ENCODE data around the gene TEX264. TPM values are rescaled to one million over a fixed set of nuclear protein-coding genes. Genes with fewer than 3 reads are reported as not detected.

The TEX264 gene
- total RNA-seq, 1 donor from 2014 or later, result 38.6 TPM

GRCh38 chr3:51686056-51686455, 15.0 kb downstream of the TEX264 start:
- Mint-ChIP-seq H3K4me1 (peaks cover 5% of the 10 kb centered on the region), H3K4me3 (no peak overlapping the region), H3K36me3 (peaks cover 25% of the 10 kb centered on the region), H3K9me3 (no peaks in the 10 kb centered on the region), H3K27ac (no peak overlapping the region), H3K27me3 (ENCODE audit: low read depth) (no peaks in the 10 kb centered on the region)
- DNase-seq (ENCODE audit: low spot score in 2 of 2, unreplicated experiment in 2 of 2), result no peak
- no peak for TF ChIP-seq CTCF (IDR thresholded peaks at IDR 0.05; ENCODE audit: unreplicated experiment)

DNA sequence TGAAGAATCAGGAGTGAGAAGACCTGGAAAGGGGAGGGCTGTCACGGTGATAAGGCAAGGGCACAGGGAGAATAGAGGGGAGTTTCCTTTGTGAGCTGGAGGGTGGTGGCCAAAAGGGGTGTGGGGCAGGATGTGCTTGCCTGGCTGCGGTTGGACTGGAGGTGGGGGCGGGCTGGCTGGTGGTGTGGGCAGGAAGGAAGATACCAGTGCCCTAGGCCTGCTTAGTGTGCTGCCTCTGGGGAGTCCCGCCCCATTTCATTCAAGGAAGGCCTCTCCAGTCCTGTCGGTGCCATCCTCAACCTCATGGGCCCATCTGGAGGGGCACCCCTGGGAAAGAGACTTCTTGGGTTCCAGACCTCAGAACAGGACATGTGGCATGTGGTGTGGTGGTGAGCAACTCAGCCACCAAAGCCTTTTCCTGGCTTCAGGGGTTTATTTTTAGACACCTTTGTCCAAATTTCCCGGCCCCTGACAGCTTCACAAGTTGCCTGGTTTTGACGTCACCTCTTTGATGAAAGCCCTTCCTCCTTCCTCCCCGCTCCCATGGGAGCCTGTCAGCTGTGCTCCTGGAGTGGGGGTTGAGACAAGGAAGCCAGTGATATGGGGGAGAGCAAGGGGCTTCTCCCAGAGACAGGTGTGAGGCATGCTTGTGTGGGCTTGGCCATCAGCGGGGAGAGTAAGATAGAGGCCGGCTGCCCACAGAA, 15.6 kb downstream of the TEX264 start:
- Mint-ChIP-seq H3K27me3 (ENCODE audit: low read depth) (no peaks in the 10 kb centered on the region), H3K36me3 (peaks cover 25% of the 10 kb centered on the region), H3K4me3 (no peak overlapping the region), H3K27ac (no peak overlapping the region), H3K9me3 (no peaks in the 10 kb centered on the region), H3K4me1 (peaks cover 2% of the 10 kb centered on the region)
- DNase-seq (ENCODE audit: low spot score in 2 of 2, unreplicated experiment in 2 of 2), result no peak
- no peak for TF ChIP-seq CTCF (IDR thresholded peaks at IDR 0.05; ENCODE audit: unreplicated experiment)

DNA sequence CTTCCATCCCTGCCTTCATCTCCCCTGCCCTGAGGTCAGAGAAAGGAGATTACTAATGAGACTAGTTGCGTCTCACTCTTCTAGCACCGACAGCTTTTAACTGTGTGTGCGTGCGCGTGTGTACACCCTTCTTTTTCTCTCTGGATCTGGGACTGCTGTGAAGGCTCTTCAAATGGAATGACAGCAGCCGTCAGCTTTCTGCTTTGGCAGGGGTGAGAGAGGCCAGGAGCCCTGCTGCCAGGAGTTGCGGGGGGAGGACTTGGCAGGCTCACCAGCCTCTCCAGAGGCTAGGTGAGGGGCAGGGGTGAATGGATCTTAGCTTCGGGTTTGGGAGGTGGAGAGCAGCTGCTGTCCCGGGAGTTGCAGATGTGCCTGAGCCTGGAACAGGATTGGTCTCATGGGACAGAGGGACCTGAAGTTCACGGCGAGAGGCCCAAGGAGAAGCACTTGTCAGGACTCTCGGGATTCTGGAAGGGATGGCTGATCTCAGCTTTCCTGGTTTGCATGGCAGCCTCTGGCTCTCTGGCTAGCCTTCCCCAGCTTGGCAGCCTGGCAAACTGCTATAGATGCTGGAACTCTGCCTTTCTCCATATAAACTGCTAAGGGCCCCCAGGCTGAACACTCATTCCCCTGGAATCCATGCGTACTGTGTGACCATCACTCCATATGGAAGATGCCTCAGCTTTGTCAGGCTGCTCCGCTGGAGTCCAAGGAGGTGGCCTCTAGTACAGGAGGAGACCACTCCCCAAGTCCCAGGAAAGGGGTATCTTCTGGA, 16.6 kb downstream of the TEX264 start:
- Mint-ChIP-seq H3K27ac (no peak overlapping the region), H3K4me3 (no peak overlapping the region), H3K27me3 (ENCODE audit: low read depth) (no peaks in the 10 kb centered on the region), H3K36me3 (peaks cover 24% of the 10 kb centered on the region), H3K9me3 (no peaks in the 10 kb centered on the region), H3K4me1 (no peaks in the 10 kb centered on the region)
- no peak for TF ChIP-seq CTCF (IDR thresholded peaks at IDR 0.05; ENCODE audit: unreplicated experiment)
- no peak for DNase-seq (ENCODE audit: low spot score in 2 of 2, unreplicated experiment in 2 of 2)

- TF ChIP-seq CTCF (IDR thresholded peaks at IDR 0.05; ENCODE audit: unreplicated experiment), result no peak
- H3K27me3 Mint-ChIP-seq (ENCODE audit: low read depth), result no peaks in the 10 kb centered on the region
- no peak overlapping the region for H3K27ac Mint-ChIP-seq
- peaks cover 24% of the 10 kb centered on the region for H3K36me3 Mint-ChIP-seq
- no peaks in the 10 kb centered on the region for H3K4me1 Mint-ChIP-seq
- H3K9me3 Mint-ChIP-seq, result no peaks in the 10 kb centered on the region
- H3K4me3 Mint-ChIP-seq, result no peak overlapping the region
- no peak for DNase-seq (ENCODE audit: low spot score in 2 of 2, unreplicated experiment in 2 of 2)
Observed at GRCh38 chr3:51688206-51688600, 17.2 kb downstream of the TEX264 start.

DNA sequence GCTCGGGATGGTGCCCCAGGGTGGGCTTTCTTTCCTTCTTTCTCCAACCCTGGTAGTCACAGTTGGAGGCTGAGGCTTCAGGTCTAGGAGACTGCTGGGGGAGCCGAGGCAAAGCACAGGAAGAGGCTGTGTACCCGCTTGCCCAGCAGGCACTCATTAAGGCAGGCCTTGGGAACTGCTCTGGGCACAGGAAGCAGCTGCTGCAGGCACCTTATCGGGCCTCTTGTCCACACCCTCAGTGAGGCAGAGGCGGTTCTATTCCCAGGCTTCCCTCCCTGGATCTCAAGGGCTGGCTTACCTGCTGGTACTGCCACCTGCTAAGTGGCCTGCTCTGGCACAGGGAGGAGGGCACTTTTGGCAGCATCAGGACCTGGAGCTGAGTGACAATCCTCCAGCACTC, 20.0 kb downstream of the TEX264 start:
- Mint-ChIP-seq H3K9me3 (no peaks in the 10 kb centered on the region), H3K36me3 (peaks cover 14% of the 10 kb centered on the region), H3K4me1 (no peaks in the 10 kb centered on the region), H3K27me3 (ENCODE audit: low read depth) (no peaks in the 10 kb centered on the region), H3K4me3 (no peak overlapping the region), H3K27ac (no peak overlapping the region)
- no peak for DNase-seq (ENCODE audit: low spot score in 2 of 2, unreplicated experiment in 2 of 2)
- no peak for TF ChIP-seq CTCF (IDR thresholded peaks at IDR 0.05; ENCODE audit: unreplicated experiment)
